ENCODE measurements around the gene IFIT1B. TPM values are rescaled to one million over a fixed set of nuclear protein-coding genes. Genes with fewer than 3 reads are reported as not detected.

The IFIT1B gene
- total and polyA plus RNA-seq, 10 of the 15 experiments (the other 5 are each of a cell fraction or from before 2014, with no cell fraction given), result 0.04 TPM; not detected in 9

- TF ChIP-seq PBX3 (IDR thresholded peaks at IDR 0.05; ENCODE audit: insufficient replicate concordance, low read depth, low read length) (no peak), ZNF384 (IDR thresholded peaks at IDR 0.05; ENCODE audit: borderline replicate concordance, low read depth, low read length) (no peak), CREB1 (IDR thresholded peaks at IDR 0.05; ENCODE audit: low read depth) (no peak), HDAC6 (IDR thresholded peaks at IDR 0.05; ENCODE audit: unreplicated experiment) (no peak), ATF3 (IDR thresholded peaks at IDR 0.05; ENCODE audit: borderline replicate concordance, extremely low read depth, low read depth, low read length) (no peak), NKRF (conservative IDR thresholded peaks at IDR 0.05) (no peak), NR2F1 (conservative IDR thresholded peaks at IDR 0.05) (no peak)
Observed at GRCh38 chr10:89368129-89368528, 9.7 kb upstream of the IFIT1B start (continued).
